Activated CD8-positive, alpha-beta memory T cell treated with anti-CD3 and anti-CD28 coated beads, Interleukin-2, amount 50 U/mL, for 1 hour (primary cell): ENCODE results near the gene PCDHAC1.
"Not testable (repeated sequence)": the region's sequence is repeated elsewhere in the genome, so short reads cannot be mapped to it uniquely, and the experiment has no call there.

Experiments
- DNase-seq: peaks from one replicate; pipeline ENCODE4 v3.0.0-alpha.2; 2020; ENCODE audit errors: extremely low read depth

Gene PCDHAC1

GRCh38 chr5:140925806-140926442, at the start of gene PCDHAC1:
Gene PCDHAC1 (plus strand): TSS chr5:140926299. CDS start chr5:140926893, 594 bp downstream.
- no peak for DNase-seq

DNA sequence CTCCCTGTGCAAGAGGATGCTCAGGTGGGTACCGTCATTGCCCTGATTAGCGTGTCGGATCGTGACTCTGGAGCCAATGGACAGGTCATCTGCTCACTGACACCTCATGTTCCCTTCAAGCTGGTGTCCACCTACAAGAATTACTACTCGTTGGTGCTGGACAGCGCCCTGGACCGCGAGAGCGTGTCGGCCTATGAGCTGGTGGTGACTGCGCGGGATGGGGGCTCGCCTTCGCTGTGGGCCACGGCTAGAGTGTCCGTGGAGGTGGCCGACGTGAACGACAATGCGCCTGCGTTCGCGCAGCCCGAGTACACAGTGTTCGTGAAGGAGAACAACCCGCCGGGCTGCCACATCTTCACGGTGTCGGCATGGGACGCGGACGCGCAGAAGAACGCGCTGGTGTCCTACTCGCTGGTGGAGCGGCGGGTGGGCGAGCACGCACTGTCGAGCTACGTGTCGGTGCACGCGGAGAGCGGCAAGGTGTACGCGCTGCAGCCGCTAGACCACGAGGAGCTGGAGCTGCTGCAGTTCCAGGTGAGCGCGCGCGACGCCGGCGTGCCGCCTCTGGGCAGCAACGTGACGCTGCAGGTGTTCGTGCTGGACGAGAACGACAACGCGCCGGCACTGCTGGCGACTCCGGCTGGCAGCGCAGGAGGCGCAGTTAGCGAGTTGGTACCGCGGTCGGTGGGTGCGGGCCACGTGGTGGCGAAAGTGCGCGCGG, 49.4 kb upstream of the PCDHAC1 start:
- DNase-seq: not testable (repeated sequence)

DNA sequence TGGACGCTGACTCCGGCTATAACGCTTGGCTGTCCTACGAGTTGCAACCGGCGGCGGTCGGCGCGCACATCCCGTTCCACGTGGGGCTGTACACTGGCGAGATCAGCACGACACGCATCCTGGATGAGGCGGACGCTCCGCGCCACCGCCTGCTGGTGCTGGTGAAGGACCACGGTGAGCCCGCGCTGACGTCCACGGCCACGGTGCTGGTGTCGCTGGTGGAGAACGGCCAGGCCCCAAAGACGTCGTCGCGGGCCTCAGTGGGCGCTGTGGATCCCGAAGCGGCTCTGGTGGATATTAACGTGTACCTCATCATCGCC, 48.9 kb upstream of the PCDHAC1 start:
- DNase-seq: no peak

DNA sequence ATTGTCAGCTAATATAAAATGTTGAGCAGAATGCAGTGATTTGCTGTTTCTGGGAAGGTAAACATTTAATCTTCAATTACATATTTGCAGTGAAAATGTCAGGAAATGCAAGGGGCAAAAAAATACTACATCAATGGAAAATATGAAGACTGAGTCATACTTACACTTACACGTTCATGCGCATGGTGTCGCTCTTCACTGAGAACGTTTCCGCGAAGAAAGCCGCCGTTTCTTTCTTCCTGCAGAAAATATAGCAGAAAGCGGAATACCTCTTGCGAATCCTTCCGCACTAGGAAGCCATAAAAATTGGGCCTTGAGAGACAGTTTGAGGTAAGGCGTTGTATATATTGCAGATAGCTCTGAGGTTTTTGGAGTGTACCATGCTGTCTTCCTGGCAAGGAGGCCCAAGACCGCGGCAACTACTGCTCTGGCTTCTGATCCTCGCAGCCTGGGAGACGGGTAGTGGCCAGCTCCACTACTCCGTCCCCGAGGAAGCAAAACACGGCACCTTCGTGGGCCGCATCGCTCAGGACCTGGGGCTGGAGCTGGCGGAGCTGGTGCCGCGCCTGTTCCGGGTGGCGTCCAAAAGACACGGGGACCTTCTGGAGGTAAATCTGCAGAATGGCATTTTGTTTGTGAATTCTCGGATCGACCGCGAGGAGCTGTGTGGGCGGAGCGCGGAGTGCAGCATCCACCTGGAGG, 44.1 kb upstream of the PCDHAC1 start, which contains the start of gene PCDHA13:
TSS of gene PCDHA13 (plus strand) at position 236 of the 702 bp plus-strand sequence. CDS start at position 381, 145 bp downstream.
- DNase-seq: no peak

DNA sequence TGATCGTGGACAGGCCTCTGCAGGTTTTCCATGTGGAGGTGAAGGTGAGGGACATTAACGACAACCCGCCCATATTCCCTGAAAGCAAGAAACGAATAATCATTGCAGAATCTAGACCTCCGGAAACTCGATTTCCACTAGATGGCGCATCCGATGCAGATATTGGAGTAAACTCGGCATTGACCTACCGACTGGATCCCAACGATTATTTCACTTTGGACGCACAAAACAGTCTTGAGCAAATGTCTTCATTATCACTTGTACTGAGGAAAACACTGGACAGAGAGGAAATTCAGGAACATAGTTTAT, 43.6 kb upstream of the PCDHAC1 start:
- DNase-seq: no peak

DNA sequence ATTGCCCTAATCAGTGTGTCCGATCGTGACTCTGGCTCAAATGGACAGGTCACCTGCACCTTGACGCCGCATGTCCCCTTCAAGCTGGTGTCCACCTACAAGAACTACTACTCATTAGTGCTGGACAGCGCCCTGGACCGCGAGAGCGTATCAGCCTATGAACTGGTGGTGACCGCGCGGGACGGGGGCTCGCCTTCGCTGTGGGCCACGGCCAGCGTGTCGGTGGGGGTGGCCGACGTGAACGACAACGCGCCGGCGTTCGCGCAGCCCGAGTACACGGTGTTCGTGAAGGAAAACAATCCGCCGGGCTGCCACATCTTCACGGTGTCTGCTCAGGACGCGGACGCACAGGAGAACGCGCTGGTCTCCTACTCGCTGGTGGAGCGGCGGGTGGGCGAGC, 42.7 kb upstream of the PCDHAC1 start:
- no peak for DNase-seq

DNA sequence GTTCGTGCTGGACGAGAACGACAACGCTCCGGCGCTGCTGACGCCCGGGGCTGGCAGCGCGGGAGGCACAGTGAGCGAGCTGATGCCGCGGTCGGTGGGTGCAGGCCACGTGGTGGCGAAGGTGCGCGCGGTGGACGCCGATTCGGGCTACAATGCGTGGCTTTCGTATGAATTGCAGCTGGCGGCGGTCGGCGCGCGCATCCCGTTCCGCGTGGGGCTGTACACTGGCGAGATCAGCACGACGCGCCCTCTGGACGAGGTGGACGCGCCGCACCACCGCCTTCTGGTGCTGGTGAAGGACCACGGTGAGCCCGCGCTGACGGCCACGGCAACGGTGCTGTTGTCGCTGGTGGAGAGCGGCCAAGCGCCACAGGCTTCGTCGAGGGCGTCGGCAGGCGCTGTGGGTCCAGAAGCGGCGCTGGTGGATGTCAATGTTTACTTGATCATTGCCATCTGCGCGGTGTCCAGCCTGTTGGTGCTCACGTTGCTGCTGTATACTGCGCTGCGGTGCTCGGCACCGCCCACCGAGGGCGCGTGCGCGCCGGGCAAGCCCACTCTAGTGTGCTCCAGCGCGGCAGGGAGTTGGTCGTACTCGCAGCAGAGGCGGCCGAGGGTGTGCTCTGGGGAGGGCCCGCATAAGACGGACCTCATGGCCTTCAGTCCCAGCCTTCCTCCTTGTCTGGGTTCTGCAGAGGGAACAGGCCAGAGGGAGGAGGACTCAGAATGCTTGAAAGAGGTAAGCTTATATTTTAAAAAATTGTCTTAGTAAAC, 42.0 kb upstream of the PCDHAC1 start:
- no peak for DNase-seq

DNA sequence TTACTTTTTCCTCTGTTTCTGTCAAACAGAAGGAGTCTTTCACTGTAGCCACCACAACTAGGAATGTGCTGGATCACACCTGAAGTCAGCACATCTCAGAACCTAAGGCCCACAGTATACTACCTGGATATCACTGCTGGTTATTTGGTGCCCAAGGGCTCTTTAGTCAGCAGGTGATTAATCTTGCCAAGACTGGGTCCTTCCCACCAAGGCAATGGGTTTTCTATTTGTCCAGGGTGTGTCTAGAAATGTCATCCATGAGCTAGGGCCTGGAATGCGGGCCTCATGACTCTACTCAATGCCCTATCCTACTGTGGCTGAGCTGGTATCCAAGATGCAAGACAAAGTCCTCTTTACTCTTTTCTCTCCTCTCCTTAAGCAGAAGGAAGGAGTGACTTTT, 9.8 kb upstream of the PCDHAC1 start:
- no peak for DNase-seq

GRCh38 chr5:140923601-140924000, 2.5 kb upstream of the PCDHAC1 start:
- no peak for DNase-seq

DNA sequence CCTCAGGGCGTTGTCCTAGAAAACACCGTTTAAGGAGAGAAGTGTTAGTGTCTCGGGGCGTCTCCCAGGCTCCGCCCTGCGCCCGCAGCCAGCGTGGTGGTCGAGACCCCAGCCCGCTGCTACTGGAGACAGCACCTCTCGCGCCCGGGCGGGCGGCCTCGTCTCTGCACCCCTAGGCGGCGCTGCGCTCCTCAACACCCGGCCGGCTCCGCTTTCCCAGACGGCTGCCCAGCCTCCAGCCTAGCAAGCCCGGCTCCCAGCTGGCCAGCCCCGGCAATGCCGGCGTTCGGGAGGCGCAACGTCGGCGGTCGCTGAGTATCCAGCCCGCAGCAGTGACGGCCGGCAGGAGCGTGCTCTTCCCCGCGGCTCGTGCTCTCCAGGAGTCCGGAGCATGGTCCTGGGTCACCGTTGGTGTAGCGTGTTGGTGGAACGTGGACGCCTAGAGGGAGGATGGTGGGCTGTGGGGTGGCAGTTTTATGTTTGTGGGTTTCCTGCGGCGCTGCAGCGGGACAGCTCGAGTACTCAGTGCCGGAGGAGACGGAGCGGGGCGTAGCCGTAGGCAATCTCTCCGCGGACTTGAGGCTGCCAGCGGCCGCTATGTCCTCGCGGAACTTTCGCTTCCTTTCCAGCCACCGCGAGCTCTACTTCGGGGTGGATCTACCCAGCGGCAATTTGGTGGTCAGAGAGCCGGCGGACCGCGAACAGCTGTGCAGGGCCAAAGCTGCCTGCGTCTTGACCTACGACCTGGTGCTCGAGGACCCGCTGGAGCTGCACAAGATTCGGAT, 536 bp downstream of the PCDHAC1 start:
- DNase-seq: no peak

GRCh38 chr5:140927228-140927573, 1.1 kb downstream of the PCDHAC1 start:
- DNase-seq: no peak

DNA sequence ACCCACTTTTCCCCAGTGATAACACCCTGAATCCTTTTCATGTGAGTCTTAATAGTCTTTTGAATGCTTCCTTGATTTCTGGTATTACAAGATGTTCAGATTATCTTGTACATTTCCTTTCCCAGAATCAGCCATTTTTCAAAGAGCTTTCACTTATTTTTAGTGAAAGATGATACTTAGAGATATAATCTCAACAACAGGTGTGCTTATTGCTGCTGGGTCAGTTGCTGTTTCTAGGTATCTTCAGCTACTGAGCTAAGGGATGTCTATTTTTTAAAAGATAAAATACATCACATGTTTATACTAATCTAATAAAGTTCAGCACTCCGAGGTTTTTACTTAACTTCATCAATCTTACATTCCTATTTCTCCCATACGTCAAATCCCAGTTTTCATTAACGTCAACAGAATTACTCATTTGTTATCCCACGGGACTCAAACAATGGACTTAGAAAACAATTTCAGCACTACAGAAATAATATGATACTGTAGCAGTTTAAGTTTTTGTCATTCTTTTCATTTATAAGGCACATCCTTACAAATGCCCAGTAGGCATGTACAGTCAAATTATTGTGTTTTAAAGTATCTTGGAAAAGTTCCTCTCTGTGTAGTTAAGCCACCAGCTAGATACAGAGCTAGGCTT, 9.0 kb downstream of the PCDHAC1 start:
- DNase-seq: no peak

DNA sequence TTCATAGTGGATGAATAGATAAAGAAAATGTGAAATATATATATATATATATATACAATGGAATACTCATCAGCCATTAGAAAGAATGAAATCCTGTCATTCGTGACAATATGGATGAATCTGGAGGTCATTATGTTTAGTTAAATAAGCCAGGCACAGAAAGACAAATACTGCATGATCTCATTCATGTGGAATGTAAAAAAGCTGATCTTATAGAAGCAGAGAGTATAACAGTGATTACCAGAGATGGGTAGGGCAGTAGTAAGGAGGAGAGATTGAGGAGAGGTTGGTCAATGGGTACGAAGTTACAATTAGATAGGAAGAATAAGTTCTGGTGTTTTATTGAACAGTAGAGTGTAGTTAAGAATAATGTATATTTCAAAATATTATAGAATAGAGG, 20.5 kb downstream of the PCDHAC1 start:
- no peak for DNase-seq

DNA sequence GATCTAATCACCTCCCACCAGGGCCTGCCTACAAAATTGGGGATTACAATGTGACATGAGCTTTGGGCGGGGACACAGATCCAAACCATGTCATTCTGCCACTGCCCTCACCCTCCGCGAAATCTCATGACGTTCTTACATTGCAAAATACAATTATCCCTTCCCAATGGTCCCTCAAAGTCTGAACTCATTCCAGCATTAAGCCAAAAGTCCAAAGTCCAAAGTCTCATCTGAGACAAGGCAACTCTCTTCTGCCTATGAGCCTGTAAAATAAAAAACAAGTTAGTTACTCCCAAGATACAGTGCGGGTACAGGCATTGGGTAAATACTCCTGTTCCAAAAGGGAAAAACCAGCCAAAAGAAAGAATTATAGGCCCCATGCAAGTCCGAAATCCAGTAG, 25.5 kb downstream of the PCDHAC1 start:
- DNase-seq: no peak

DNA sequence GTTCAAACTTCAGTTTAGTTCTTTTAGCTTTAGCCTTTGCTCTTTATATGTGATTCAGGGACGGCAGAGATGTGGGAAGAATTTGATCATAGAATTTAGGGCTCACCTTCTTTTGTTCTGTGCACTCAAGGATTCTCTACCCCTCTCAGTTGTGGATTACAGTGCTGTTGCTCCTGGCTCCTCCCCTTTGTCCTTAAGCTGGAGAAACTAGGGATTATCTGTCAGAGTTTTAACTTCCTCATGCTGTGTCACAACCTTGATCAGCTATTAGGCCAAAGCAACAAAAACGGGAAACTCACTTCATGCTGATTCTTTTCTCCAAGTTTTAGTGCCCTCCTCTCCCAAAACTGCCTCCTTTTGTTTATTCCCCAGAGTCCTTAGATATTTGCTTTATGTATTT, 27.1 kb downstream of the PCDHAC1 start:
- no peak for DNase-seq

GRCh38 chr5:140962190-140962589, 36.1 kb downstream of the PCDHAC1 start:
- no peak for DNase-seq

GRCh38 chr5:140964356-140964755, 38.3 kb downstream of the PCDHAC1 start:
- DNase-seq: no peak

DNA sequence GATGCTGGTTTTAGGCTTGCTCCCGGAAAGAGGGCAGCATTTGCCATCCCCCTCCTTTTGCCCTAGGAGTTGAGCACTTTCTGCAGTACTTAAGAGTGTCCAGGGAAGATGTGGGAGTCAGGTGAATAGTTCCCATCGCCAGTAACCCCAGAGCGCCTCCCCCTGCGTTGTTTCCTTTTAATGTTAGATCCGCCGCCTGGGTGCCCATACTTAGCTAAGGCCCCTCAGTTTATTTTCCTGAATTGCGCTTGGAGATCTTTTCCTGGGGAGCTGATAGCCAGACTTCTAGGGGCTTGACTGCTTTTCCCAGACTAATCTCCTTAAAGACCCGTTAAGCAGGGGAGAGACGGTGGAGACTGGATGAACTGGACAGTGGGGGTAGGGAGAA, 39.8 kb downstream of the PCDHAC1 start:
- no peak for DNase-seq

DNA sequence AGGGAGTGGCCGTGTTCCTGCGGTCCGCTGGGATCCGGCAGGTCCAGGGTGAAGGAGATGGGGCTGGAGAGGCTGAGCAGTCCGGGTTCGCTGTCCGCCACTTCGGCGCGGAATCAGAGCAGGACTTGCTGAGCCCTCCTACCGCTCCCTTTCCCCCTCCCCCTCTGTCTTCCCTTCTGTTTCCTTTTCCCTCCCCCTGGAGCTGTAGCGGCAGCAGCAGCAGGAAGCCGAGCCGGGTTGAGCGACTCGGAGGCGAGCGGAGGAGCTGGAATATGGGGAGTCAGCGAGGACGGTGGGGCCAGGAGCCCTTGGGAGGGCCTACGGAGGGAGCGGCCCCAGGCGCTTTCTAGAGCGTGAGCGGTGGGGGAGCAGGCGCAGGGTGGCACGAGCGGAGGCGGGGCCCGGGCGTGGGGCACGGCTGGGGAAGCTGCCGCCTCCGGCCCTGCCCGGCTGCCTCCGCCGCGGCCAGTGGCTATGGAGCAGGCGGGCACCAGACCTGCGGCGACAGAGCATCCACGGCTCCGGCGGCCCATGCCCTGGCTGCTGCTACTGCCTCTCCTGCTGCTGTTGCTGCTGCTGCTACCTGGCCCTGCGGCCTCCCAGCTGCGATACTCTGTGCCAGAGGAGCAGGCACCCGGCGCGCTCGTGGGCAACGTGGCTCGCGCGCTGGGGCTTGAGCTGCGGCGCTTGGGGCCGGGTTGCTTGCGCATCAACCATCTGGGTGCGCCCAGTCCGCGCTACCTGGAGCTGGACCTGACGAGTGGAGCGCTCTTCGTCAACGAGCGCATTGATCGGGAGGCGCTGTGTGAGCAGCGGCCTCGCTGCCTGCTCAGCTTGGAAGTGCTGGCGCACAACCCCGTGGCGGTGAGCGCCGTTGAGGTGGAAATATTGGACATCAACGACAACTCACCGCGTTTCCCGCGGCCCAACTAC, 40.5 kb downstream of the PCDHAC1 start, which contains the start of gene PCDHAC2:
TSS of gene PCDHAC2 (plus strand) at position 184 of the 933 bp plus-strand sequence. CDS start at position 475, 291 bp downstream.
- DNase-seq: no peak
